GM12801 (cell line): ENCODE results near the gene OR14A16.

Source experiments
- TF ChIP-seq, protein P1 (sequence below): IDR thresholded peaks from one replicate; pipeline ENCODE4 v1.5.1; 2011; ENCODE audit warnings: control low read depth; ENCODE audit not compliant: insufficient read length; ENCODE audit errors: extremely low read depth

Gene OR14A16

DNA sequence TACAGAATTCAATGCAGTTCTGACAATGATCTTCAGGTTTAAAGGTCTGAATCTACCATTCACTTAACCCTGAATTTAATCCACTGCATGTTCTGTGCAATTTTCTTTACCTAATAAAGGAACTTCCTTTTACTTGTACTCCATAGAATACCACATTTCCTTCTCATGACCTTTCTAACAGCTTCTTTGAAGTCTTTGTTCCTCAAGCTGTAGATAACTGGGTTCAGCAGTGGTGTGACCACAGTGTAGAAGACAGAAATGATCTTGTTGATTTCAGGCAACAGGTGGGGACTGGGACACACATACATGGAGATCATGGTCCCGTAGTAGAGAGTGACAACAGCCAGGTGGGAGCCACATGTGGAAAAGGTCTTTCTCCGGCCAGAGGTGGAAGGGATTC, 16.9 kb upstream of the OR14A16 start:
- TF ChIP-seq, protein P1, sequence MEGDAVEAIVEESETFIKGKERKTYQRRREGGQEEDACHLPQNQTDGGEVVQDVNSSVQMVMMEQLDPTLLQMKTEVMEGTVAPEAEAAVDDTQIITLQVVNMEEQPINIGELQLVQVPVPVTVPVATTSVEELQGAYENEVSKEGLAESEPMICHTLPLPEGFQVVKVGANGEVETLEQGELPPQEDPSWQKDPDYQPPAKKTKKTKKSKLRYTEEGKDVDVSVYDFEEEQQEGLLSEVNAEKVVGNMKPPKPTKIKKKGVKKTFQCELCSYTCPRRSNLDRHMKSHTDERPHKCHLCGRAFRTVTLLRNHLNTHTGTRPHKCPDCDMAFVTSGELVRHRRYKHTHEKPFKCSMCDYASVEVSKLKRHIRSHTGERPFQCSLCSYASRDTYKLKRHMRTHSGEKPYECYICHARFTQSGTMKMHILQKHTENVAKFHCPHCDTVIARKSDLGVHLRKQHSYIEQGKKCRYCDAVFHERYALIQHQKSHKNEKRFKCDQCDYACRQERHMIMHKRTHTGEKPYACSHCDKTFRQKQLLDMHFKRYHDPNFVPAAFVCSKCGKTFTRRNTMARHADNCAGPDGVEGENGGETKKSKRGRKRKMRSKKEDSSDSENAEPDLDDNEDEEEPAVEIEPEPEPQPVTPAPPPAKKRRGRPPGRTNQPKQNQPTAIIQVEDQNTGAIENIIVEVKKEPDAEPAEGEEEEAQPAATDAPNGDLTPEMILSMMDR: no peak

DNA sequence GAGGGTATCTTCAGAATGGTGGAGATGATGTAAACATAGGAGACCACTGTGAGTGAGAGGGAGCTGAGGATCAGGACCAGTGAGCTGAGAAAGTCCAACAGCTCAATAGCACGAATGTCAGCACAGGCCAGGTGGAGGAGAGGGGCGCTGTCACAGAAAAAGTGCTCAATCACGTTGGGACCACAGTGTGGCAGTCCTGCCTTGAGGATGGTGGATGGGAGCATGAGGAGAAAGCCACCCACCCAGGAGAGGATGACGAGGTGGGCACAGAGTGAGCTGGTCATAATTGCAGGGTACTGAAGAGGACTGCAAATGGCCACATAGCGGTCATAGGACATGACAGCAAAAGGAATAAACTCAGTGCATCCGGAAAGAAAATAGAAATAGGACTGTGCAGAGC, 9.7 kb upstream of the OR14A16 start:
- TF ChIP-seq, protein P1: no peak

DNA sequence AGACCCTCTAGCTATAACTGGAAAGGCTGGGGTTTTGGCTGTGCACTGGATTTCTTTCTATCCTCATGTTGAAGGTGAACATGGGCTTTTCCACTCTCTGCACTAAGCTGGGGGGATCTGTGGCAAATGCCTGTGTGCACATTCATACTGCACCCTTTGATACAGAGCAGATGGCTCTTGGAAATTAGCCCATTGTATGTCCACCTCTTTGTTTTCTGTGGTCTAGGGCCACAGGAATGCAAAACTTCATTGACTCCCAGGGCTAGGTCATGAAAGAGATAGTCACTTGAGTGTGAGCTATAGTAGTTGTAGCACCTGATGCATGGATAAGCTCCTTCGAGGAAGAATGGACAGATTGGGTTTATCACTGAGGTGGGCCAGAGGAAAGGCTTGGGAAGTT, 5.7 kb upstream of the OR14A16 start:
- TF ChIP-seq, protein P1: no peak

DNA sequence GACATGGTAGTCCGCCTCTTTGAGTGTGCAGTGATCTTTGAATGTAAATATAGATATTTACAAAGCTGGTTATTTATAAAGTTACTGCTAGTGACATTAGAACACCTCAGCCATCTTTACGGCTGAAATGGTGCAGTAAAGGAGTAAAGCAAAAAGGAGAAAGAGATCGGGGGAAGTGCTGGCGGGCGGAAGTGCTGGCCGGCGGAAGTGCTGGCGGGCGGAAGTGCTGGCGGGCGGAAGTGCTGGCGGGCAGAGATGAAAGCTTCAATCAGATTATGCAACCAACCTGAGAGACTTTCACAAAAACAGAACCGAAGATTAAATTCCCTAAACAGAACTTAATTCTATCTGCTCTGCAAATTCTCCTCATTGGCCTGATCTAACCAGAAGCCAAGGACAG, 1.4 kb upstream of the OR14A16 start:
- TF ChIP-seq, protein P1: no peak

DNA sequence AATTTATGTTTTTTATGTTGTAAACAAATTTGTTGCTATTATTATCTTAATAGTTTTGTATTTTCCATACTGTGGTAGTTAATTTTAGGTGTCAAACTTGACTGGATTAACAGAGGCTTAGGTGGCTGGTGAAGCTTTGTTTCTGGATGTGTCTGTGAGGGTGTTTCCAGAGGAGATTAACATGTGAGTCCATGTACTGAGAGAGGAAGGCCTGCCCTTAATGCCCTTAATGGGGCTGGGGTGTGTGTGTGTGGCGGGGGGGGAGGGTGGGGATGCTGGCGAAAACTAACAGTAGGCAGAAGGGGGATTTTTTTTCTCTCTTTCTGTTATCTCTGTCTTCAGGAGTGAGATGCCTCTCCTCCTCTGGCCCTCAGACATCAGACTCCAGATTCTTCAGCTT, 1.9 kb downstream of the OR14A16 start:
- TF ChIP-seq, protein P1: no peak

DNA sequence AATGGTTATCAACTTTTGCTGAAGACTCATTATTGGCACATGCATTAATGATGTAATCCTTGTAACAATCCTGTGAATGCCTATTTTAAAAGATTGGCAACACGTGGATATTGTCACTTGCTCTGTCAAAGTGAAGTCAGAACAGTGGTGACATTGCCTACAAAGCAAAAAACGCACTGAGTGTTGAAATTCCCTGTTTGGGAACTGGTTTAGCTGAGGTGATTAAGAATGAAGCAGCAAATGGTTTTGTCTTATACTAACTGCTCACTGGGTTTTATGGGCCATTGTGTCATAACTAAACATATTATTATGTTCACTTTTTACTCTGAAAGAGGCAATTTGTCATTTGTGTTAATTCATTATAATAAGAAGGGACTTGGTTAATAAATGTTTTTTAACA, 11.3 kb downstream of the OR14A16 start:
- TF ChIP-seq, protein P1: no peak

DNA sequence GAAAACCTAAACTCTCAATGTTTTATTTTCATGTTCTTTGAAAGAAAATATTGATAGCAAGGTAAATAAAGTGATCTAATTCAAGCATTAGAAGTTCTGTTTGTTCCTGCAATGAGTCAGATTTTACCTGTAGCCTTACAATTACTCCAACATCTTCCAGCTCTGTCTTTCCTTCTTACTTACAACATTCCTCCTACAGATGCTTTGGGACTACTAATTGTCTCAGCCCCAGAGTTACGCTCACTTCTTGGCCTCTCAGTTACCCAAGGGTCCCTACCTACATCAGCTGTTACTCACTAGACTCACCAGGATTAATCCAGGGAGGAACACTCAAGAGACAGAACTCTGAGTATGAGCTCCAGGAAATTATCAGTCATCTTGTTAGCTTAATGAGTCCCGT, 26.4 kb downstream of the OR14A16 start:
- TF ChIP-seq, protein P1: no peak

DNA sequence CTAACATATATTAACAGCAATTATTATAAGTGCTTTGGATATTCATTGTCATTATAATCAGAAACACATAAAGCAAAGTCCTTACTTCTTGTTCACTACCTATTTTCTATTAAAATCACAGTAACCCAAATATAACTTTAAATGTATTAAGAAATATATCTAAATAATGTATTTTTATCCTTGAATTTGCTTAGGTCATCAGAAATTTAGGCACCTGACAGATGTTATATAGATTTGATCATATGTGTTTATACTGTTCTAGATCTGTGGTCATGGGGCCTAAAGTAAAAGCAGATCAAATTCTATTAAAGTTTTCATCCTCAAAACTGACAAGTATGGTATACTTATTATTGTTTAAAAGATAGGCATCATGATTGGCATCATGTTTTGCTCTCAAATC, 54.3 kb downstream of the OR14A16 start:
- TF ChIP-seq, protein P1: no peak
